PC-9 (cell line): ENCODE results near the gene NPPB.

Source experiments
- EZH2 ChIP-seq: fragments of 200-600 bp; sonication (generic); IDR thresholded peaks from 2 replicates; pipeline ENCODE4 v1.8.0; 2017; ENCODE audit warnings: antibody characterized with exemption, low read depth
- TF ChIP-seq, protein P1 (sequence below): fragments of 200-600 bp; sonication (generic); conservative IDR thresholded peaks from 2 replicates; pipeline ENCODE4 v1.6.1; 2017; ENCODE audit warnings: mixed run types, antibody characterized with exemption, mild to moderate bottlenecking, moderate library complexity

DNA sequence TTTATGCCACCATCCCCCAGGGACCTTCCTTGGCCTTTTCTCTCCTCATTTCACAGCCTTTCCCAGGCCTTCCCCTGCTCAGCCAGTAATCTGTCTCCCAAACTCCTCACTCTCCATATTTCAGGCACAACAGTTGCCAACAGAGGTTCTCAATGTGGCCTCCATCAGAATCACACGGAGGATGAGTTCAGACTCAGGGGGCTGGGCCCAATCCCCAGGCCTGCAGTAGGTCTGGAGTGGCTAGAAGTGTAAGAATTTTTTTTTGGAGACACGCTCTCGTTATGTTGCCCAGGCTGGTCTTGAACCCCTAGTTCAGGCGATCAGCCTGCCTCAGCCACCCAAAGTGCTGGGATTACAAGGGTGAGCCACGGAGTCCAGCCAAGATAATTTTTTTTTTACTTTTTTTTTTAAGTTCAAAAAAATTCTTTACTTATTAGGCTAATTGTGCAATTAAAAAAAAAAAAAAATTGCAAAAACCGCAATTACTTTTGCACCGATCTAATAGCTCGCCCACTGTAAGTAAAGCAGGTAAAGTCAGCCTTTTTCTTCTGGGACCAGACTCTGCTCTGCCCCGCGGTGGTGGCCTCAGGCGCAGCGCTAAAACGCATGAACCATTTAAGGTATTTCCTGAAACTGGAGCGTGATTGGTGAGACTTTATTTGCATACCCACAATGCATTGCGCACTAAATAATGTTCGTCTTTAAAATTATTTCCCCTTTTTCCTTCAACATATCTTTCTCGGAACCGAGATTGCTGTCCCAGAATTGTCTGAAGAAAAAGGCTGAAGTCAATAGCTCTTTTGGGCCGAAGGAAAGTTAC lies 48.7 kb upstream of the NPPB start:
- TF ChIP-seq, protein P1, sequence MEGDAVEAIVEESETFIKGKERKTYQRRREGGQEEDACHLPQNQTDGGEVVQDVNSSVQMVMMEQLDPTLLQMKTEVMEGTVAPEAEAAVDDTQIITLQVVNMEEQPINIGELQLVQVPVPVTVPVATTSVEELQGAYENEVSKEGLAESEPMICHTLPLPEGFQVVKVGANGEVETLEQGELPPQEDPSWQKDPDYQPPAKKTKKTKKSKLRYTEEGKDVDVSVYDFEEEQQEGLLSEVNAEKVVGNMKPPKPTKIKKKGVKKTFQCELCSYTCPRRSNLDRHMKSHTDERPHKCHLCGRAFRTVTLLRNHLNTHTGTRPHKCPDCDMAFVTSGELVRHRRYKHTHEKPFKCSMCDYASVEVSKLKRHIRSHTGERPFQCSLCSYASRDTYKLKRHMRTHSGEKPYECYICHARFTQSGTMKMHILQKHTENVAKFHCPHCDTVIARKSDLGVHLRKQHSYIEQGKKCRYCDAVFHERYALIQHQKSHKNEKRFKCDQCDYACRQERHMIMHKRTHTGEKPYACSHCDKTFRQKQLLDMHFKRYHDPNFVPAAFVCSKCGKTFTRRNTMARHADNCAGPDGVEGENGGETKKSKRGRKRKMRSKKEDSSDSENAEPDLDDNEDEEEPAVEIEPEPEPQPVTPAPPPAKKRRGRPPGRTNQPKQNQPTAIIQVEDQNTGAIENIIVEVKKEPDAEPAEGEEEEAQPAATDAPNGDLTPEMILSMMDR: peak; percentile 46; the same call in 1 of the 2 replicates
- TF ChIP-seq EZH2: no peak
